ACHN (cell line): ENCODE results near the gene MCEMP1.

Experiments
- DNase-seq: peaks from one replicate; pipeline ENCODE4 v3.0.0-alpha.2; 2015
- in situ Hi-C: cut with HindIII; loops from 2 replicates; pipeline ENCODE4 v1.10.0; 2017; ENCODE audit warnings: low sequenced_read_pairs, low pct_ligation_motif_present, low pct_unique_long_range_greater_than_20kb

Gene MCEMP1

GRCh38 chr19:7685546-7686445 lies 8.9 kb downstream of the MCEMP1 start:
- in situ Hi-C loops = no loop called here

GRCh38 chr19:7687177-7687576 lies 10.3 kb downstream of the MCEMP1 start:
- no peak for DNase-seq
- in situ Hi-C loops = no loop called here

More at GRCh38 chr19:7685546-7686445, 8.9 kb downstream of the MCEMP1 start:
- DNase-seq = no peak

DNA sequence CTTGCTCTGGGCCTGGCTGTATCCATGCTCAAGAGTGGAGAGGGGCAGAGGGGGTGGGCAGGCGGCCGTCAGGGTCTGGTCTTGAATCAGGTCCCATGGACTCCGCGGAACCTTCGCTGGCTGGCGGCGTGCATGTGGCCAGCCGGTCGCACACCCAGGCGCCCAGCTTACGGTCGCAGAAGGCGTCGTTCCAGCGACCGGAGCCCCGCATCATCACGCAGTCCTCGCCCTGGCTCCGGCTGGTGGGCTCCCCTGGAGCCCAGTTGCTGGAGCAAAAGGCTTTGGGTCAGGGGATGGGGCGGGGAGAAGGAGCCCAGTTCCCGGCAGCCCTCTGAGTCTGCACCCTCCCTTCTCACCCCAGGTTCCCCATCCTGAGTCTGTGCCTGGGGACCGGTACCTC lies 12.3 kb downstream of the MCEMP1 start:
- DNase-seq = no peak
- in situ Hi-C loops = no loop called here

DNA sequence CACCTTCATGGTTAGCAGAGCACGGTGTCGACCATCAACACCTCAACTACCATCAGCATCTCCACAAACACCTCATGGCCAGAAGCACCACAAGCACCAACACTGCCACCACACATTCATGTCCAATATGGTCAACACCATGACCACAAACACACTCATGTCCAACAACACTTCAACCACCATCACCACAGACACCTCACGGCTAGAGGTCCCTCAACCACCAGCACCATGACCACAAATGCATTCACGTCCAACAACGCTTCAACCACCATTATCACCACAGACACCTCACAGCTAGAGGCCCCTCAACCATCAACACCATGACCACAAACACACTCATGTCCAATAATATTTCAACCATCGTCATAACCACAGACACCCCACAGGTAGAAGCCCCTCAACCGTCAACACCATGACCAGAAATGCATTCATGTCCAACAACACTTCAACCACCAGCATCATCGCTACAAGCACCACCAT lies 13.9 kb downstream of the MCEMP1 start:
- in situ Hi-C loops = no loop called here
- DNase-seq = no peak

DNA sequence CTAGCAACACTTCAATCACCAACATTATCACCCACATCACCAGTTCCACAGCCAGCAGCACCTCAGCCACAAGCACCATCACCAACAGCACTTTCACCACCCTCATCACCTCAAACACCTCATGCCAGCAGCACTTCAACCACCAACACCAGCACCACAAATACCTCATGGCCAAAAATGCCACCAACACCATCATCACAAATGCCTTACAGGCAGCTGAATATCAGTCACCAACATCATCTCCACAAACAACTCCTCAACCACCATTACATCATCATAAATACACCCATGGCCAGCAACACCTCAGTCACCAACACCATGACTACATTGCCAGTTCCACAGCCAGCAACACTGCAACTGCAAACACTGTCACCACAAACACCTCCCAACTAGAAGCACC lies 14.6 kb downstream of the MCEMP1 start:
- no peak for DNase-seq
- in situ Hi-C loops = no loop called here

DNA sequence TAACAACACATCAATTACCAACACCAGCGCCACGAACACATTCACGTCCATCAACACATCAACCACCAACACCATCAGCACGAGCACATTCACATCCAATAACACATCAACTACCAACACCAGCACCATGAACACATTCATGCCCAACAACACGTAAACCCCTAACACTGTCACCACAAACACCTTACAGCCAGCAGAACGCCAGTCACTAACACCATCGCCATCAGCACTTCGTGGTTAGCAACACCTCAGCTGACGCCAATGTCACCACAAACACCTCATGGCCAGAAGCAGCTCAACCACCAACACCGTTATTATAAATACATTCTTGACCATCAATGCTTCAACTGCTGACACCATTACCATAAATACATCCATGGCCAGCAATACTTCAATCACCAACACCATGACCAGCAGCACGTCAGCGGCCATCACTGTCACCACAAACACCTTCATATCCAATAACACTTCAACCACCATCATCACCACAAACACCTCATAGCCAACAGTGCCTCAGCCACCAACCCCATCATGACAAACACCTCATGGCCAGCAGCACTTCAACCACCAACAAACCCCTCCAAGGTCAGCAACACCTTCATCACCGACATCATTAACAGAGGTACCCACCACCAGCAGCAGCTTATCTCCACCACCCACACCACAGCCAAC lies 15.7 kb downstream of the MCEMP1 start:
- DNase-seq = no peak
- in situ Hi-C loops = no loop called here

DNA sequence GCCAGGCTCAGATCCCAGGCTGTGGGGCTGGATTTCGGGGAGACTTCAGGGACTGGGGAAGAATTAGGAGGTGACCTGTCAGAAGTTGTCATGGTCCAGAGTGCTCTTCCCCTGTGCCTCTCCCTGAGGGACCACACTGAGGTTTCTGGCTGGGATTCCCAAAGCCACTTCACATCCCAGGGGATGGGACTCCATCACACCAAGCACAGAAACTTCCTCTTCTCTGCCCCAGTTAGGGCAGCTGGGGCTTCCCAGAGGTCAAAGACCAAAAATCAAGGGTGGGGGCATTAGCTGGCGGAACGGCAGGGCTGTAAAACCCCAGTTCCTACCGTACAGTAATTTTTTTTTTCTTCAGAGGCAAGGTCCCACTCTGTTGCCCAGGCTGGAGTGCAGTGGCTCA lies 17.6 kb downstream of the MCEMP1 start:
- in situ Hi-C loops = no loop called here
- DNase-seq = no peak

- in situ Hi-C loops = no loop called here
- no peak for DNase-seq
Observed at GRCh38 chr19:7697721-7698287, 20.9 kb downstream of the MCEMP1 start.

DNA sequence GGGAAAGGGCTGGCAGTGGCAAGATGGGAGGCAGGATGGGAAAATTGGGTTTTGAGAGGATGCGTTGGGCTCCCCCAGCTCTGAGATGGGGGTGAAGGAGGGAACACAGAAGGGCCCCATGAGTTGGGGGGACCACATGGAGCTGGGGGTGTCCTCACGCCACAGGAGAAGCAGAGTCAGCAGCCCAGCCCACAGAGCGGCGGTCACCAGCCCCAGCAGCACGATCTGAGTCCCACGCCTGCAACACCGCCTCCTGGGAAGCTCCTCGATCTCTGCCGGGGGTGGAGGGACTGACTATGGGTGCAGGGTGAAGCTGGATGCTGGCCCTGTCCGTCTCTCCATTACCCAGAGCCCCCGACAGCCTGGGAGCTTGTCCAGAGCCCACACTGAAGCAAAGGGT lies 21.7 kb downstream of the MCEMP1 start:
- in situ Hi-C loops = no loop called here
- DNase-seq = no peak

- in situ Hi-C loops = no loop called here
- DNase-seq = no peak
Observed at GRCh38 chr19:7699003-7699402, 22.1 kb downstream of the MCEMP1 start.

DNA sequence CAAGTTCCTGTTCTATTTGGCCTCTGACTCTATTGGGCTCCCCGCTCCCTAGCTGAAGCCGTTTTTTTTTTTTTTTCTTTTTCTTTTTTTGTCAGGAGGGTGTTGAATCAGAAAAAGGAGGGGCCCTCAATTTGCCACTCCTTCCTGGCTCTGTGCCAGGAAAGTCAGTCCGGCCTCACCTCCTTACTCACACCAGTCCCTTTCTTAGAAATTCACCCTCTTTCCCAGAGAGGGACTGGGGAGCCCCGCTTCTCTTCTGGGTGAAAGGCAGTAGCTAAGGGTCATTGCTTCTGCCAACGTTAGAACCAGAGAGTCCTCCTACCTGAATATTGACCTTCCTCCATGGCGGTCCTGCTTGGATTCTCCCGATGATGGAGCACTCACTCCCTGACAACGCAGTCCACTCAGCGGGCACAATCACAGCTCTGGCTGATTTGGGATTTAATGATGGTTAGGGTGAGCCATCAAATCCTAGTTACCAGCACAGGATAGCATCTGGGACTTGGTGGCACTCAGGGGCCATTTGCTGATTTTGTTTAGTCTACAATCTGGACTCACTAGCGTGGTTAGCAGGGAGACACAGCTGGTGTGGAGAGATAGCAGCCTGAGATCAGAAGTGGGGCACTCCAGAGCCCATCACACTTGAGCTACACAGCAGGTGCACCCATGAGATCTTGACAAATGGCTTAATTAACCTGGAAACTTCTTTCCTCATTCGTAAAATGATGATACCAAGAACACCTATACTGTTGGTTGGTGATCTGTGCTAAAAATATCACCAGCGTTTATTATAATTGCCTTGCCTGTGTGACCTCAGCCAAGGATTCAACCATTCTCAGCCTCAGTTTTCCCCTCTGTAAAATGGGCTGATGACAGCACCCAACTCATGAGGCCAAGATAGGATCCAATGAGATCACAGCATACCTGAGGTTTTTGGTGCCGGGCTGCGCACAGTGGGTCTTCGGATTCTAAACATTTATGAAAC lies 22.8 kb downstream of the MCEMP1 start:
- DNase-seq = no peak
- in situ Hi-C loops = no loop called here

- in situ Hi-C loops = no loop called here
- no peak for DNase-seq
Observed at GRCh38 chr19:7701049-7701653, 24.3 kb downstream of the MCEMP1 start.

DNA sequence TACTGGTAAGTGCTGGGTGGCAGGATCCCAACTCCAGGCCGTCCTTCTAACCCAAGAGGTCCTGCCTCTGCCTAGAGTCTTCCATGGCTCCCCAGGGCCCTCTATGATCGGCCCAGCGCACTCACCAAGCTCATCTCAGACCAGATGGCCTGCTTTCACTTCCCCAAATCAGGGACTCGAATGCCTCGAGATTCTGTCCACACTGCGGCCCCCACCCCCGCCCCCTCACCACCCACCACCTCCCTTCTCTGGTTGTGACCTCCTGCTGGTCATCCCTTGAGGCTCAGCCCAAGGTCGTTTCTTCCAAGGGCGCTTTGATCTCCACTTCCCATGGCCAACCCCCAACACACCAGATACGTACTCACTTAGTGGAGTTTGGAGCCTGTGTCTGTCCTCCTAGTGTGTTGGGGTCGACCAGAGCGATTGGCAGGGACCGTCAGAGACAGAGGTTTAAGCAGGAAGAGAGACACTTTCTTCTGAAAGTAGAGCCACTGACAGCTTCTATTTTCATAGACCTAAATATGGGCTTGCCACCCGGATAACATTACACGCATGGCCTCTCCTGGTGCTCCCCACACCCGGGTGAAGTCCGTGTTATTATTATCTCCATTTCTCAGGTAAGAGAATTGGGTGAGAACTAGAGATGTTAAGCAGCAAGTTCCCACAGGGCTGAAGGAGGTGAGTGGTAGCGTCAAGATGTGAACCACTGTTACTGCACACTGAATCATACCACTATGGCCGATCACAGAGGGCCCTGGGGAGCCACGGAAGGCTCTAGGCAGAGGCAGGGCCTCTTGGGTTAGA lies 25.0 kb downstream of the MCEMP1 start, which contains the start of gene FCER2:
FCER2 (minus strand) TSS at position 478 of the 804 bp plus-strand sequence. CDS start 2,371 bp downstream, outside the sequence.
- in situ Hi-C loops = no loop called here
- DNase-seq = no peak

- no peak for DNase-seq
- in situ Hi-C loops = no loop called here
Observed at GRCh38 chr19:7703332-7703731, 26.4 kb downstream of the MCEMP1 start.

GRCh38 chr19:7704280-7705060 lies 27.6 kb downstream of the MCEMP1 start:
- no peak for DNase-seq
- in situ Hi-C loops = no loop called here

DNA sequence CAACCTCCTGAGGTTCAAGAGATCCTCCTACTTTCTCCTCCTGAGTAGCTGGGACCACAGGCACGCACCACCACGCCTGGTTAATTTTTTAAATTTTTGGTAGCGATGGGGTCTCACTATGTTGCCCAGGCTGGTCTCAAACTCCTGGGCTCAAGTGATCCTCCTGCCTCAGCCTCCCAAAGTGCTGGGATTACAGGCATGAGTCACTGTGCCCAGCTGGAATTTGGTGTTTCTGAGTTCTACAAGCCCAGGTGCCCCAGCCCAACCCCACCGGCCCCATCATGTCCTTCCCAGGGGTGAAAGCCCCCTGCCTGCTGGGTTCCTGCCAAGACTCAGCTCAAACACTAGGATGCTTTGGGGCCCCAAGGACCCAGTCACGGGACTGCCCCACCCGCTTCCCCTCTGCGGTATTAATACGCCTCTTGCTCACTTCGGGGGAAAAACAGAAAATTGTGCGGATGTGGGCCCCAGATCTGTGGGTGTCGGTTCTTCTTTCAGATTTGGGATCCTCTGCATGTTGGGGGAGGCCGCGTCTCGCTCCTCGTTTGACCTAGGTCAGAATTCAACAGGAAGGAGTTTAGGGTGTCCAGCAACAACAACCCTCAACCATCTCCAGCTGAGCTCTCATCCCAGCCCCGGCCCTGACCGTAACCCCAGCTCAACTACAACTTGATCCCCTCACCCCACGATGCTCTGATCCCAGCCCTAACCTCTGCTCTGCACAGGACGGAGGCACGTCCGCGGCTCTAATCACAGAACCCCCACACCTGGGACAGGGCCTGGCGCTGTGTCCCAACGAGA lies 28.7 kb downstream of the MCEMP1 start:
- in situ Hi-C loops = no loop called here
- no peak for DNase-seq
